HG03575 (cell line): ENCODE measurements around the gene KCNAB2.
"Not testable (repeated sequence)": the region's sequence is repeated elsewhere in the genome, so short reads cannot be mapped to it uniquely, and the experiment has no call there.

Source experiments
- ATAC-seq: cut with Tn5 transposase; IDR thresholded peaks from one replicate; pipeline ENCODE4 v1.9.1; 2021; ENCODE audit not compliant: unreplicated experiment, insufficient number of reproducible peaks, low FRiP score; ENCODE audit errors: extremely low read depth

The KCNAB2 gene

DNA sequence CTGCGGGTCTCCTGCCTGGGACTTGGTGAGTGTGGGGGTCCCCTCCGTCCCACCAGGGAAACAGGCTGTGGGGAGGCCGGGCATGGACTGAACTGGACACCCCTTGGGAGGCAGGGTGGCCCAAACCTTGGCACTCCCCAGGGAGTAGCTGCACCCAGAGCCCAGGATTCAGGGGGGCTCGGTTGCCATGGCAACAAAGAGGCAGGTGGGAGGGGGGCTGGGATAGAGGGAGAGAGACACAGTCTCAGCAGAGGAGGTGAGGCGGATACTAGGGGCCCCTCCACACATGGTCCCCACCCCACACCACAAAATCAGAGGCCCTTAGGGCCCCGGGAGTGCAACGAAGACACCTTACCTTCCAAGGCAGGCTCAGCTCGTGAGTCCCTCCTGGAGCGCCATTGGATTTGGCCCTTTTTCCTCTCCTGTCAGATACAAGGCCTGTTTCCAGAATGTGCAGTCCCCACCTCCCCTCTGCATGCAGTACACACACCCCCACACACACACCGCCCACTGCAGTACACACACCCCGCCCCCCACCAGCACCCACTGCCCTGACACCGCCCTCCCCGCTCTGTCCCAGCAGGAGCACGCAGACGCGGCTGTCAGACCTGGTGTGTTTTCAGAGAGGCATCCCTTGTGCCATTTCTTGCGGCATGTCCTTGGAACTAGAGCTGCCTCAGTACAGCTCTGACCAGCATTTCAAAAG lies 27.2 kb downstream of the KCNAB2 start:
- no peak for ATAC-seq

DNA sequence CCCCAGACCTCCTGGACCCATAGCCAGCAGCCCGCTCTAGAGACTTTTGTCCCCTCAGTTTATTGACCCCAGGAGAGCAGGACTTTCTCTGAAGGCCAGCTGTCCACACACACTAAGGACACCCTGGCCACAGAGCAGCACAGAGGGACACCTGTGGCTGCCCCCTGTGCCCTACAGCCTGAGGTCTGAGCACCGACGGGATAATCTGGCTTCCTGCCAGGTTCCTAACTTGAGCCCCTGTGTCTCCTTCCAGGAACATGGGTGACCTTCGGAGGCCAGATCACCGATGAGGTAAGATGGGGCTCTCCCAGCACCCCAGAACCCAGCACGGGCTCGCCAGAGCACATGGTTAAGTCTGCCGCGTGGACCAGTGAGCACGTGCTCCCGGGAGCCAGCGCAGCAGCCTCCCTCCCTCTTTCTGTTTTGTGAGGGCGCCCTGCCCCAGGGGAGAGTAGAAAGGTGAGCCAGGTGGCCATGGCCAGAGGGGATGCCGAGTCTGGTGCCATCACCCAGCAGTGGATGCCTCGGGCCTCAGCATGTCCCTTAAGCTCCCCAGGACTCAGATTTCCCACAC lies 27.9 kb downstream of the KCNAB2 start:
- ATAC-seq: no peak

DNA sequence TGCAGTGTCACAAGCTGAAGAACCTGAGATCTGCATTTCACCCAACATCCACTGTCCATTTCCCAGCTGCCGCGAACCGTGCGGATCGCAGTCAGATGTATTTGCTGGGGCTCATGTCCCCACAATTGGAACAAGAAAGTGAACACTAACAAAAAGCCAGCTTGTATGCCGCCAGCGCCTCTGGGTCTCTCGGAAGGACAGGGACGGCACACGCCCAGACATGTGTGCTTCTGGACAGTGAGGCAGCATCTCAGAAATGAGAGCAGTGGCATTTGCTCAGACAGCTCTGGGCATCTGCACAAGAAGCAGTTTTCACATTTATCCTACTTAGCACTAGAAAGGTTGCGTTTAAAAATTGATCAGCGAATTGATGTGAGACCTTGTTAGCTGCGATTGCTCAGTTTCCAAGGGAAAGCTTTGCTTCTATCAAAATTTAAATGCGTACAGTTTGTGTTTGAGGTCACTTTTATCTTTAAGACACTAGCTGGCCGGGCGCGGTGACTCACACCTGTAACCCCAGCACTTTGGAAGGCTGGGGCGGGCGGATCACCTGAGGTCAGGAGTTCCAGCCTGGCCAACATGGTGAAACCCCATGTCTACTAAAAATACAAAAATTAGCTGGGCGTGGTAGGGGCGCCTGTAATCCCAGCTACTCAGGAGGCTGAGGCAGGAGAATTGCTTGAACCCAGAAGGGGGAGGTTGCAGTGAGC lies 28.7 kb downstream of the KCNAB2 start:
- ATAC-seq: no peak

DNA sequence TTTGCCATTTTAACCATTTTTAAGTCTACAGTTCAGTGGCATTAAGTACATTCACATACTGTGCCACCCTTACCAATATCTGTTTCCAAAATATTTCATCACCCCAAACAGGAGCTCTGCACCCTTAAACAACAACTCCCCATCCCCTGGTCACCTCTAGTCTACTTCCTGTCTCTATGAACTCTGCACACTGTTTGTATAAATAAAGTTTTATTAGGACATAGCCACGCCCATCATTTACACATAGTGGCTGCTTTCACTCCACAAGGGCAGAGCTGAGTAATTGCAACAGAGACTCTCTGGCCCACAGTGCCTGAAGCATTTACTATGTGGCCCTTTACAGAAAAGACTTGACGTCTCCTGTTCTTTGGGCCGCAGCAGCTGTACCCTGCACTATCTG lies 30.1 kb downstream of the KCNAB2 start:
- ATAC-seq: no peak

DNA sequence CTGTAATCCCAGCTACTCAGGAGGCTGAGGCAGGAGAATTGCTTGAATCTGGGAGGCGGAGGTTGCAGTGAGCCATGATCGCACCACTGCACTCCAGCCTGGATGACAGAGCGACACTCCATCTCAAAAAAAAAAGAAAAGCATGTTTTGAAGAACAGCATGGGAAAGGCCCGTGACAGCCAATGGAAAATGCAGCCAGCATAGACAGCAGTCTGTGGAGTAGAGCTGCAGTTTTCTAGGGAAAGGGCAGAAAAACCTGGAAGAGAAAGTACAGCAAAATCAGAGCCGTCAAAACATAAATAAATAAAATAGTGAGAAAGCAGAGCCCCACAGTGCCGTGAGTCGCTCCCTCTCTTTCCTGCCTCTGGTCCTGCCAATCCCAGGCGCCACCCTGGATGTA lies 31.4 kb downstream of the KCNAB2 start:
- ATAC-seq: not testable (repeated sequence)

DNA sequence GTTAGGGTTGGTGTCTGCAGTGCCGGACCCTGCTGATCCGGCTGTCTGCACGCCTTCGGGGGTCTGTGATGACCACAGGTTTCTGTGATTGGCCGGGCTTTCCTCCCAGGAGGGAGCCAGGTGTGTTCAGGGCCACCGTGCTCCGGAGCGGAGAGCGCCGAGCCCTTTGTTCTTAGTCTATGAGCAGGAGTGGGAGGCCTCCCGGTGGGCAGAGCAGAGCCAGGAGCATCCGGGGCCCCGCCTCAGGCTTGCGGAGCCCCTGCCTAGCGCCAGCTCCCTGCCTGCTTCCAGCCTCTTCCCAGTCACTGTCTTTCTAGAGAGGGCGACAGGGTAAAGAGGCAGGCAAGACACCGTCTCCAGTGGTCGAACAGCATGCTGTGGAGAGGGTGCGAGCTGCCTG lies 31.8 kb downstream of the KCNAB2 start:
- ATAC-seq: no peak

DNA sequence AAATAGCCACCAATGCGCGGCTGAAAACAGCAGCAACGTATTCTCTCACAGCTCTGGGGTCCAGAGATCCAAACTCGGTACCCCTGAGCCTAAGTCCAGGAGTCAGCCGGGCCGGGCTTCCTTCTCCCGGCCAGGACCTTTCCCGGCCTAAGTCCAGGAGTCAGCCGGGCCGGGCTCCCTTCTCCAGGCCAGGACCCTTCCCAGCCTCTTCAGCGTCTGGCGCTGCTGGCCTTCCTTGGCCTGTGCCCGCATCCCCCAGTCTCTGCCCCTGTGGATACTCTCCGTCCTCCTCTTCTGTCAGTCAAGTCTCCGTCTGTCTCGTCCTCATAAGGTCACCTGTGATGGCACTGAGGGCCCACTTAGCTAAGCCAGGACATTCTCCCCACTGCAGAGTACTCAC lies 32.2 kb downstream of the KCNAB2 start:
- no peak for ATAC-seq

DNA sequence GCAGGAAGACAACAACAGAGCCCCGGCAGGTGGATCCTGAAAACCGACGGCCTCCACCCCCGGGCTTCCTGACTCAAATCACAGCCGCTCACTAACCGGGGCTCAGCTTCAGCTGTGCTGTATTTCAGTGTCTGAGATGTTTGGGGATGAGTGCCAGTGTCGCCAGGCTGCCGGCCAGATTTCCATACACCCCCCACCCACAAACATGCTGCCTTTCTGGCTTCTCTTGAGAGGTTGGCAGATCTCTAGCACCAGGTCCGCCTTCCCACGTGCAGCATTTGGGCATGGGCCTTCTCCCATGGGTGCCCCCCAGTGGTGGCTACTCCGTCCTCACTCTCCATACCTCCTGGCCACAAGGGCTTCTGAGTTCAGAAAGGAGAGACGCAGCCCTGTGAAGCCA lies 34.8 kb downstream of the KCNAB2 start:
- ATAC-seq: no peak

DNA sequence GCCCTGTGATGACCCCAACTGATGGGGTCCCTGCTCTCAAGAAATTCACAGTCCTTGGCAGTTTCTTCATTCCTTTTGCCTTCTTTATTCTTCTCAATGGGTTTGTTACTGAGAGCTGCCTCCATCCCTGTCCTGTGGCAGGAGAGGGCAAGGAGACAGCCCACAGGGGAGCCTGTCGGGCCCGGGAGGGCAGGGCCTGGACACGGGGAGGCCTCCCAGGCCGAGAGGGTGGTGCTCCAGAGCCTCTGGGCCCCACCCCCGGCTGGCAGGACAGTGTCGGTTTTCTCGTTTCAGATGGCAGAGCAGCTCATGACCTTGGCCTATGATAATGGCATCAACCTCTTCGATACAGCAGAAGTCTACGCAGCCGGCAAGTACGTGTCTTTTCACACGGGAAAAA lies 36.2 kb downstream of the KCNAB2 start:
- no peak for ATAC-seq

DNA sequence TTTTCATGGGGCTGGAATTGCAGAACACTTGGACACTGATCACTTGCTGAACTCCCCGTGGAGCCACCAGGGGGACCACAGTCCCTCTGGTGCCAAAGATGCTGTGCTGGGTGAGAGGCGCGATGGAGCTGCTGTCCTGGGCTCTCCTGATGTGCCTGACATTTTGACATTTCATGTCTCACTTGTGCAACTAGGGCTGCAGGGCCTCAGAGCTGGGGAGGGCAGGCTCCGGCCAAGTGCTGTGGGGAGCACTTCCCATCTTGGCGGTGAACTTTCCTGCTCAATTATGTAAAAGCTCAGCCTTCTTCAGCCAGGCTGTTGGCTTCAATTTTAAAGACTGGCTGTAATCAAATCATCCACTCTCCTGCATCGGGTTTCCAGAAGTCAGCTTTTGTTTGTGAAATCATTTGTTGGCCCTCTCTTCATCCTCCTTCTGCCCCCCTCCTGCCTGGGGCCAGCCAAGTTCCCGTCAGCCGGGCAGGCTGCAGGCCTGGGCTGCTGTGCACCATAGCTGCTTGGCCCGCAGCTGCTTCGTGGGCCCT lies 36.8 kb downstream of the KCNAB2 start:
- ATAC-seq: no peak

DNA sequence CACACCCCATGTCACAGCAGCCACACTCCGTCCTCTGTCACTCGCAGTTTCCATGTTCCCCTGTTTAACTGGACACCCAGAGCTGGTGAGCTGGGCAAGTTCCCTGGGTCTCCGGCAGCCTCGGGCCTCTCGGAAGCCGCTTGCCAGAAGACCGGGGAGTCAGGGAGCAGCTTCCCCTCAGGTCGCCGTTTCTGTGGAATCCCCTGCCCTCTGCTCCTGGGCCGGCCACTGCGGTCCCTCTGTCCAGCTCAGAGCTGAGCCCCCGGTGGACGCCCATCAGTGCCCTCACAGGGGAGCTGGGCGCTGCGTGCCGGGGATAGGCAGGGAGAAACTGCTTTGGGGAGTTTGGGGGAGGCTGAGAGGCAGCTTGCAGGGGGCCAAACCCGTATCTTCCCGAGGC lies 37.7 kb downstream of the KCNAB2 start:
- no peak for ATAC-seq

DNA sequence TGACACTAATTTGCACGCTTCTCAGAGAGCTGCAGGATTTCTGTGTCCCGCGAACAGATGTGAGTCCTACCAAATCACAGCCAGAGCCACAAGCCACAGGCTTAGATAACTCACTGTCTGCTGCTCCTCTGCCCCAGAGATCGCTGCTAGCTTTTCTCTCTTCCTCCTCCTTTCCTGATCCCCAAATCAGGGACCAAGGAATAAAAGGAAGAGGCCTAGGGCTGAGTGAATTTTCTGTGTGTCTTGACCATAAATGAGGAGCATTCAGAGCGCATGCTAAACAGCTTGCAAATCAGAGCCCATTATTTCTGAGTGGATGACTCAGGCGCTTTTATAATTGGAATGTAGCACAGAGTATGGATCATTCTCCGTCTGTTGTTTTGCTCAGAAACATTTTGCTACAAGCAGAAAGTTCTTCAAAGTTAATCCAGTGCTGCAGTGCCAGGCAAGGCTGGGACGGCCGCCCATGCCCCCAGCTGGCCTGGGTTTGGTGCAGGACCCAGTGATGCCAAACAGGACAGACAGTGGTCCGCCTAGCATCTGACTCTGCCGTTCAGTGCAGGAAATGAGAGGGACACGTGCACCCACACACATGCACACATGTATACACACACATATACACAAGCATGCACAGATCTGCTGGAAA lies 38.2 kb downstream of the KCNAB2 start:
- no peak for ATAC-seq

DNA sequence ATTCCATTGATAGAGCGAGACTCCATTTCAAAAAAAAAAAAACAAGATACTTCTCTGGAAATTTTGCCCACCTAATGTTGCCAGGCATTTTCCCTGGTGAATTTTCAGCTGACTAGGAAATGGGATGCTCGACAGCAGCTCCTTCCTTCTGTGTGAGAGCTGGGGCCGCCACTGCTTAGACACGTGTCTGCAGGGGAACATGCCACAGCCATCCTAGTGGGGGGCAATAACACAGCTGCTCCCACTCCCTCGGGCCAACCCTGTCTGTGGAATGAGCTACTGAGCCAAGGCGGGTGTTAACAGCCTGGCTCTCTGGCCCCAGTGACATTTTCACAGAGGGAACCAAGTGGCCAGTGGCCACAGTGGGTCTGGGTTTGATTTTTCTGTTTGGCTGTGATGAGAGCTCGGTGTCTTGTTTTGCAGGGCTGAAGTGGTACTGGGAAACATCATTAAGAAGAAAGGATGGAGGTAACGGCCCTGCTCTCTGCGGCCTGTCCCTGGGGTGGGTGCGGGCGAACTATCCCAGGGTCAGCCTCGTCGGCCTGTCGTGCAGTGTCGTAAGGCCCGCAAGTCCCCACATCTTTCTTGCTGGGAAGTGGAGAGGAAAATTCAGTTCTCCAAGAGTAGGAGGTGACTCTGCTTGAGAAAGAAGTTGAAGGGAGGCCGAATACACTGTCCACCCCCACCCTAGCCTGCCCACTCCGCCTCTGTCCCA lies 39.2 kb downstream of the KCNAB2 start:
- ATAC-seq: no peak

DNA sequence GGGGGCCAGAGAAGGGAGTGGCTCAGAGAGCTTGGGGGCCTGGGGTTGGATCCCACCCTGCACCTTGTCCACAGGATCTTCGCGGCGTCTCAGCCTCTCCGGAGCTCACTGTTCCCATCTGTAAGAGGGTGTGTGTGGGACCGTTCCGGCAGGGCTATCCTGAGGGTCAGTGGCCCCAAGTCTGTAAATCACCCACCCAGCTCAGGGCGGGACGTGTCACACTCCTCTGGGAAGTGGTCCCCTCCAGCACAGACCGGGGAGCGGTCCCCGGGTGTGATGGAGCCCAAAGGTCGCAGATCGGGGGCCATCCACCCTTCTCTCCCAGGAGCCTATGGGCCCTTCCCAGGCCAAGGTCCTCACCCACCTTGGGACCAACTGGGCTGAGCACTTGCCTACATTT lies 40.0 kb downstream of the KCNAB2 start:
- no peak for ATAC-seq

DNA sequence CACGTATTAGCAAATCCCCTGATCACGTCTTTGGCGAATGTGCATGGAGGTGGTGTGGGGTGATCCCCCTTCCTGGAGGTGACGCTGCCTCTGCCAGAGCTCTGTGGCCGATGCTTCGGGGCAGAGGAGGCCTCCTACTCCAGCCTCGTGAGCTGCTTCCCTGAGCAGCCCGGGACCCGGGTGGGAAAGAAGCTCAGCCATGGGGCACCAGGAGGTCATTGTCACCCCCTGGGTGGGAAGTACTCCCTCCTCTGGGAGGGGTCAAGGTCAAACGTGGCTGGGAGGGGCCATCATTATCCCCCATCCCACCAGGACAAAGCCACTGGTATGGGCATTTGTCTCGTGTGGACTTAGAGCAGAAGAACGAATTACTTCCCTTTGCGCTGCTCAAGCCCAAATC lies 40.7 kb downstream of the KCNAB2 start:
- ATAC-seq: no peak

DNA sequence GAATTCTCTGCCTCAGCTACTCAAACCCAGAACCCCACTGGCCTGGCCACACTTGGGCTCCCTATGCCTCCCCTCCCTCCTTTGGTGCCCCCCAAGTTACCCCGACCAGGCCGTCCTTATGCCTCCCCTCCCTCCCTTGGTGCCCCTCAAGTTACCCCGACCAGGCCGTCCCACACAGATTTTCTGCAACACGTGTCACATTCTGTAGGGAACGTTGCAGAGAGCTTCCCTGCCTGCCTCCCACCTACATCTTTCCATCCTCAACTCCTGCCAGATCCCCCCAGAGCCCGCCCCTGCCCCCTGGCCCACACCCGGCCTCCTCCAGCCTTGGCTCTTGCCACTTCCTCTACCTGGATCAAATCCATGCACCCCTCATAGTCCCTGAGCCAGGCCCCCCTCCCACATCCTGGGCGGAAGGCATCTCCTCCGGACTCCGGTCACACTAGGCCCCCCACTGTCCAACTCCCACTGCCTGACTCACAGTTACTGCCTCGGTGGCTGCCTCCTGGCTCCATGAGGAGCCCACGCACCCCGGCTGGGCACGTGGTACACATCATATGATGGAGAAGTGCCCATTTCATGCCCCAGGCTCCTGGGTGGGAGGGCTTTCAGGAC lies 41.2 kb downstream of the KCNAB2 start:
- ATAC-seq: no peak

DNA sequence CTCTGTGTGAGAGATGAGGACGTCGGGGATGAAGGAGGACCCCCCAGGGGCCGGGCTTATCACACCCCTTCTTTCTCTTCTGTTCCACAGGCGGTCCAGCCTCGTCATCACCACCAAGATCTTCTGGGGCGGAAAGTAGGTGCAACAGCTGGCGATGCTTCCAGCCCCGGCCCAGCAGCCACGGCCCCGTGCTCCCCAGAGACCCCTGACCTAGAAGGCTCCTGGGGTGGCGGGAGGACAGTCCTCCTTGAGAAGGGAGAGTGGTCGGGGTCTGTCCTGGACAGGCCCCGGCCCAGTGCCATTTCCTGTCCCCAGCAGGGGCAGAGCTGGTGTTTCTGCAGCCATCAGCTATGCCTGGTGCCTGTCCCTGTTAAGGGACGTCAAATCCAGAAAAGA lies 41.7 kb downstream of the KCNAB2 start:
- ATAC-seq: no peak

DNA sequence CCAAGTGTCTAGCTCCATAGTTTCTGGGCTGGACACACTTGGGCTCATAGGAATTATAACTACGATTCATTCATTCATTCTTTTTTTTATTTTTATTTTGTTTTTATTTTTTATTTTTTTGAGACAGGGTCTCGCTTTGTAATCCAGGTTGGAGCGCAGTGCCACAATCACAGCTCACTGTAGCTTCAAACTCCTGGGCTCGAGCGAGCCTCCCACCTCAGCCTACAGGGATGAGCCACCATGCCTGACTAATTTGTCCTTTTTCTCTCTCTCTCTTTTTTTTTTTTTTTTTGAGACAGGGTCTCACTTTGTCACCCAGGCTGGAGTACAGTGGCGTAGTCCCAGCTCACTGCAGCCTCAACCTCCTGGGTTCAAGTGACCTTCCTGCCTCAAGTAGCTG lies 42.3 kb downstream of the KCNAB2 start:
- ATAC-seq: no peak

DNA sequence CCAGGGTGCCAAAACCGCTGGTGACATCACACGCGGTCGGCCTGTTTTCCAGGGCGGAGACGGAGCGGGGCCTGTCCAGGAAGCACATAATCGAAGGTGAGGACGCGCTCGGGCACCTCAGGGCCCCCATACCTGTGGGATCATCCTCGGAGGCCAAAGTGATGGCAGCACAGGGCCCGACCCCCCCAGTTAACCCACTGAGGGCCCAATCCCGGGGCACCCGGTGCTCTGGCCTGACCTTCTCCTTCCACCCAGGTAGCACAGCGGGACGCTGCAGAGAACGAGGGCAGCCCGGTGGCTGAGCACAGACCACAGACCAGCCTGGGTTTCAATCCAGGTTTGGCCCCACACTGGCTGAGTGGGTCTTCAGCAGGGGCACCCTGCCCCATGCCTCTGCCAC lies 43.3 kb downstream of the KCNAB2 start:
- no peak for ATAC-seq
